K562 (cell line): ENCODE data around the gene PNPLA2. TPM values are rescaled to one million over a fixed set of nuclear protein-coding genes. Genes with fewer than 3 reads are reported as not detected.

Source experiments
- ATAC-seq: fragments of 200-7000 bp; cut with Tn5 transposase; 3 replicates; pipeline ENCODE4 v1.9.1; 2020; ENCODE audit warnings: moderate library complexity
- BruUV-seq: library from RNA; stranded (reverse); fragments of 400-500 nt; replicated peaks from 2 replicates; lab custom pipeline; 2021; lab: Mats Ljungman, UMichigan
- CTCF ChIA-PET: fragments of 300-600 bp; formaldehyde crosslinking; extraction: SDS; loops from one replicate; lab custom pipeline; 2021; ENCODE audit warnings: low intra/inter-chr PET ratio; lab: Yijun Ruan, JAX
- POLR2A ChIA-PET: fragments of 300-600, 350-650 bp; sonication (Branson Sonifier 250); formaldehyde crosslinking; extraction: SDS; loops from one replicate; lab custom pipeline; 2021; ENCODE audit warnings: antibody characterized with exemption, inconsistent platforms; lab: Yijun Ruan, JAX
- DNase-seq, 4 experiments: peaks; one replicate each; pipeline versions ENCODE4 v3.0.0 to v3.0.0-alpha.2; 2011 to 2018; ENCODE audit warnings: low spot score in 3 of 4, mixed read lengths in 3 of 4; ENCODE audit errors: extremely low read depth in 1 of 4
- FAIRE-seq: peaks from 2 replicates; lab custom pipeline; 2011; peaks lifted over from hg19 to GRCh38; lab: Jason Lieb, UNC
- H2AFZ ChIP-seq: 2 replicates; pipeline ENCODE4 v1.6.0; 2011; ENCODE audit warnings: low read depth, low read length, control low read depth, inconsistent platforms
- H3K27ac ChIP-seq: fragments of 200-600 bp; 3 replicates; pipeline ENCODE4 v1.8.0; 2011; ENCODE audit warnings: low read depth, mild to moderate bottlenecking, control low read depth, inconsistent platforms, low read length, moderate library complexity, mixed read lengths; ENCODE audit errors: extremely low read depth
- H3K27me3 ChIP-seq, 2 experiments: fragments of 300-600 bp in 1 of 2; 2 replicates in 1 of 2; 3 replicates in 1 of 2; pipeline versions ENCODE4 v1.6.0 to v1.8.0; 2011; ENCODE audit warnings: inconsistent platforms in 2 of 2, low read length in 2 of 2, mild to moderate bottlenecking in 1 of 2, mixed read lengths in 1 of 2, moderate library complexity in 1 of 2; ENCODE audit not compliant: control insufficient read depth in 2 of 2, insufficient read depth in 2 of 2
- H3K36me3 ChIP-seq: fragments of 300-600 bp; 3 replicates; pipeline ENCODE4 v1.8.0; 2011; ENCODE audit warnings: mild to moderate bottlenecking, low read length, inconsistent platforms; ENCODE audit not compliant: control insufficient read depth, insufficient read depth
- H3K4me1 ChIP-seq, 2 experiments: fragments of 200-600 bp in 1 of 2; replicated peaks in 1 of 2; 2 replicates in 1 of 2; 3 replicates in 1 of 2; pipeline versions ENCODE4 v1.5.1 to v1.8.0; 2011; ENCODE audit warnings: inconsistent platforms in 2 of 2, low read length in 2 of 2, mild to moderate bottlenecking in 1 of 2, mixed read lengths in 1 of 2, moderate library complexity in 1 of 2; ENCODE audit not compliant: control insufficient read depth in 2 of 2, insufficient read depth in 2 of 2
- H3K4me2 ChIP-seq: 2 replicates; pipeline ENCODE4 v1.6.1; 2011; ENCODE audit warnings: low read length, control low read depth, inconsistent platforms, mixed read lengths; ENCODE audit not compliant: insufficient read depth
- H3K4me3 ChIP-seq: fragments of 200-600 bp; sonication (generic), shearing (Covaris generic); 2 replicates; pipeline ENCODE4 v1.5.1; 2016; ENCODE audit warnings: control low read depth, inconsistent platforms
- H3K79me2 ChIP-seq: fragments of 200-600 bp; 3 replicates; pipeline ENCODE4 v1.8.0; 2011; ENCODE audit warnings: low read length, inconsistent platforms; ENCODE audit not compliant: control insufficient read depth, insufficient read depth
- H3K9ac ChIP-seq, 2 experiments: 2 replicates each; pipeline versions ENCODE4 v1.6.0 to v1.6.1; 2011; ENCODE audit warnings: low read depth in 2 of 2, low read length in 2 of 2, control low read depth in 1 of 2, inconsistent platforms in 1 of 2, mild to moderate bottlenecking in 1 of 2, mixed read lengths in 1 of 2; ENCODE audit not compliant: insufficient read depth in 1 of 2
- H3K9me1 ChIP-seq: one replicate; pipeline ENCODE4 v1.6.0; 2011; ENCODE audit warnings: inconsistent platforms, mild to moderate bottlenecking, low read length, moderate library complexity; ENCODE audit not compliant: control insufficient read depth, insufficient read depth
- H3K9me3 ChIP-seq: replicated peaks from 2 replicates; pipeline ENCODE4 v1.5.1; 2011; ENCODE audit warnings: low read depth, low read length, inconsistent platforms; ENCODE audit not compliant: control insufficient read depth, insufficient read depth
- H4K20me1 ChIP-seq: replicated peaks from 2 replicates; pipeline ENCODE4 v1.6.1; 2011; ENCODE audit warnings: low read length, inconsistent platforms, mixed read lengths; ENCODE audit not compliant: control insufficient read depth, insufficient read depth
- ATF1 ChIP-seq, 2 experiments: fragments of 450-650 bp in 1 of 2; IDR thresholded peaks; 2 replicates each; pipeline ENCODE4 v1.6.1; 2016; ENCODE audit warnings: missing compliant biosample characterization in 1 of 2, missing genetic modification characterization in 1 of 2
- PCBP1 ChIP-seq: fragments of 200-400 bp; formaldehyde crosslinking; IDR thresholded peaks from 2 replicates; pipeline ENCODE4 v1.6.1; 2018; ENCODE audit warnings: mild to moderate bottlenecking, low read depth, low read length; ENCODE audit not compliant: poor library complexity, severe bottlenecking
- ZBTB33 ChIP-seq: sonication (generic); formaldehyde crosslinking; IDR thresholded peaks from 2 replicates; pipeline ENCODE4 v1.8.1; 2023; ENCODE audit warnings: mild to moderate bottlenecking, missing genetic modification reagents
- WGBS: fragments of 100-300 bp; shearing (Covaris generic); methylation state at CpG from one replicate; pipeline ENCODE4 v1.1.6; 2016; ENCODE audit warnings: low coverage, mixed read lengths; ENCODE audit not compliant: insufficient coverage; ENCODE audit errors: missing lambda C conversion rate; 5-methylcytosine and 5-hydroxymethylcytosine counted together
- in situ Hi-C: fragments of 300-500 bp; cut with MboI; formaldehyde crosslinking; loops from 4 replicates; pipeline ENCODE4 v1.15.0; 2018; ENCODE audit warnings: inconsistent platforms, mixed read lengths
- intact Hi-C: fragments of 100-400 bp; cut with micrococcal nuclease; formaldehyde crosslinking; loops from 2 replicates; pipeline ENCODE4 v1.14.2; 2022
- polyA plus RNA-seq, 8 experiments: library from polyadenylated mRNA; depleted of rRNA in 4 of 8; stranded (reverse) in 5 of 8; unstranded in 3 of 8; fragments of >200 nt; fragmentation: Nextera tagmentation in 2 of 8; fragmentation: Illumina TruSeq in 1 of 8; extraction: Ambion mirVana in 2 of 8; extraction: Trizol in 1 of 8; gene quantifications; 2 replicates each; pipeline versions ENCODE4 v1.2.1 to v1.2.3, GENCODE V29; 2011 to 2014; ENCODE audit warnings: inconsistent platforms in 1 of 8, missing spikeins in 1 of 8
- total RNA-seq, 7 experiments: library from RNA; depleted of rRNA in 6 of 7; stranded (reverse); fragments of >200 nt in 6 of 7; fragmentation: Illumina TruSeq in 2 of 7; extraction: Trizol in 2 of 7; gene quantifications; 2 replicates each; pipeline versions ENCODE4 v1.2.1 to v1.2.3, GENCODE V29; 2011 to 2021; ENCODE audit warnings: low replicate concordance in 1 of 7

Gene PNPLA2
- total and polyA plus RNA-seq, 9 of the 15 experiments (the other 6 are each of a cell fraction or from before 2014, with no cell fraction given) = 0.39 to 87.1 (median 8.4) TPM

GRCh38 chr11:849104-849824 lies 30.6 kb downstream of the PNPLA2 start:
- BruUV-seq = no TSS peak
- Histone ChIP-seq H3K9me1 (no peaks in the 10 kb centered on the region), H3K4me2 (no peak overlapping the region), H3K27ac (no peak overlapping the region), H3K27me3 (no peaks in the 10 kb centered on the region), H3K4me1 (peaks cover 7 to 84% of the 10 kb centered on the region in 2 experiments), H3K79me2 (no peaks in the 10 kb centered on the region), H3K4me3 (no peak overlapping the region), H3K36me3 (no peaks in the 10 kb centered on the region), H3K9me3 (no peaks in the 10 kb centered on the region), H2AFZ (no peak overlapping the region), H3K9ac (no peak overlapping the region), H4K20me1 (no peaks in the 10 kb centered on the region; the same call in 1 of the 2 replicates)
- in situ Hi-C loops (no loop called here), intact Hi-C loops (loop anchor here (5.0 to 10.0 kb wide), 2 partner anchors 66 to 203 kb away; partner anchors contain the start of gene CHID1)
- ChIA-PET CTCF (interaction anchor here (0.6 to 1.1 kb wide), 2 partner anchors 201 to 203 kb away, joined by 3 to 4 read pairs; no protein-coding TSS in a partner anchor), POLR2A (no interaction called here)
- FAIRE-seq (no peak), ATAC-seq (no peak), DNase-seq (no peak)
- 98% methylated on average over 16 of the region's 71 CpGs for WGBS
- TF ChIP-seq ATF1 (CRISPR knock-in tag; IDR thresholded peaks at IDR 0.05) (no peak), ATF1 (tag; IDR thresholded peaks at IDR 0.05) (no peak), PCBP1 (peak; percentile 17), ZBTB33 (CRISPR knock-in tag) (peak; percentile 81)
